Measurements from ENCODE around the gene SLC2A10. TPM values are rescaled to one million over a fixed set of nuclear protein-coding genes. Genes with fewer than 3 reads are reported as not detected.

Gene SLC2A10
- polyA plus RNA-seq, 3 donors = not detected

DNA sequence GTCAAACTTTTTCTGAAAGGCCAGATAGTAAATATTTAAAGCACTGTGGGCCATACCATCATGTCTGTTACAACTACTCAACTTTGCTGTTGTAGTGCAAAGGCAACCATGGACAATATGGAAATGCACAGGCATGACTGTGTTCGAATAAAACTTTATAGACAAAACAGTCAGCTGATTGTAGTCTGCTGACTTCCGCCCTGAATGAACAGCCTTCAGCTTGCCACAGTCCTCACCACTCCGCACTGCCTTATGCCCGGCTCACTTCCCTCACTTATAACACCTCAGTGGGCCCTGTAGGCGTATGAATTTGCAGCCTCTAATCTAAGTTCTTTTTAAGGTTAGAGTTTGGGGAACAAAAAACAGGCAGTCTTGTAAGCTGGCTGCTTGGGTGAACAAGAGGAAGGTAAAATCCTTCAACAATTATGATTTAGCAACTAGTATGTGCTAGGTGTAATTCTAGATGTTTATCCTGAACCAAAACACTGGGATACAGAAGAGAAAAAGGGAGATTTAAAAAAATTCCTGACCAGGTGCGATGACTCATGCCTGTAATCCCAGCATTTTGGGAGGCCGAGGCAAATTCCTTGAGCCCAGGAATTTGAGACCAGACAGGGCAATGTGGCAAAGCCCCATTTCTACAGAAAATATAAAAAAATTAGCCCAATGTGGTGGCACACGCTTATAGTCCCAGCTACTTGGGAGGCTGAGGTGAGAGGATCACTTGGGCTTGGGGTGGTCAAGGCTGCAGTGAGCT lies 6.8 kb upstream of the SLC2A10 start:
- H3K4me2 ChIP-seq (replicated peaks; ENCODE audit: extremely low read depth, low read length, poor library complexity, severe bottlenecking) = no peak overlapping the region

DNA sequence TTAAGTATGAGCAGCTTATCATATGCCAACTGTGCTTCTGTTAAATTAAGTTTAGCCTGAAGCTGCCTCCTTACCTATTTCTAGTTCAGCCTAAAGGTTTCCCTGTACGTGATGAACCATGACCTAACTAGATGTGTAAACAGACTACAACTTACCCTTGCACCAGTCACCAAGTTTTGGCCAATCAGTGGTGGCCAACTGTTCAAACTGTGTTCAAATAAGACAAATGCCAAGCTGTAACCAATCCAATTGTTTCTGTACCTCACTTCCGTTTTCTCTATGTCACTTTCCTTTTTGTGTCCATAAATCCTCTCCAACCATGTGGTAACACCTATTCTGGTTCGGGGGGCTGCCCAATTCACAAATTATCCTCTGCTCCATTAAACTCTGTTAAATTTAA lies 6.0 kb upstream of the SLC2A10 start:
- no peaks in the 10 kb centered on the region for H3K4me1 Mint-ChIP-seq
- Histone ChIP-seq H3K36me3 (replicated peaks in 1 of 2; ENCODE audit: control insufficient read depth in 1 of 2, insufficient read depth in 2 of 2, low read length in 2 of 2) (no peaks in the 10 kb centered on the region), H3K9me3 (replicated peaks in 1 of 2; ENCODE audit: control insufficient read depth in 1 of 2, insufficient read depth in 1 of 2, low read length in 2 of 2) (peaks cover 3 to 7% of the 10 kb centered on the region in 2 donors), H3K9ac (ENCODE audit: insufficient read depth, low read length, poor library complexity, severe bottlenecking) (no peak overlapping the region), H3K4me1 (ENCODE audit: control insufficient read depth in 1 of 2, insufficient read depth in 2 of 2, low read length in 2 of 2) (no peaks in the 10 kb centered on the region), H3K79me2 (ENCODE audit: insufficient read depth, low read length) (no peaks in the 10 kb centered on the region), H2AFZ (ENCODE audit: insufficient read depth, low read depth, low read length, poor library complexity, severe bottlenecking) (no peak overlapping the region), H3K27ac (ENCODE audit: low read depth in 1 of 2, low read length in 2 of 2) (no peak overlapping the region), H4K20me1 (ENCODE audit: insufficient read depth, low read length) (no peaks in the 10 kb centered on the region), H3K27me3 (ENCODE audit: control insufficient read depth in 2 of 2, insufficient read depth in 2 of 2, low read length in 2 of 2) (peaks cover 0 to 6% of the 10 kb centered on the region in 2 donors), H3K4me2 (replicated peaks; ENCODE audit: extremely low read depth, low read length, poor library complexity, severe bottlenecking) (no peak overlapping the region), H3K4me3 (replicated peaks in 1 of 3; ENCODE audit: low read depth in 2 of 3, low read length in 3 of 3) (no peak overlapping the region)
- H3K27me3 Mint-ChIP-seq (ENCODE audit: low read depth in 3 of 3) = peaks cover 2 to 4% (median 4%) of the 10 kb centered on the region in 3 donors
- H3K36me3 Mint-ChIP-seq = no peaks in the 10 kb centered on the region
- peaks cover 3 to 15% (median 8%) of the 10 kb centered on the region in 7 donors for H3K9me3 Mint-ChIP-seq
- TF ChIP-seq CTCF (IDR thresholded peaks at IDR 0.05) = no peak
- intact Hi-C loops (cut with micrococcal nuclease) = no loop called here
- H3K4me3 Mint-ChIP-seq = no peak overlapping the region
- no peak overlapping the region for H3K27ac Mint-ChIP-seq
- no peak for DNase-seq
- 90% methylated on average over 2 of the region's 3 CpGs for WGBS (ENCODE audit: insufficient coverage)

More for the DNA sequence above, 6.8 kb upstream of the SLC2A10 start:
- Histone ChIP-seq H3K9me3 (replicated peaks in 1 of 2; ENCODE audit: control insufficient read depth in 1 of 2, insufficient read depth in 1 of 2, low read length in 2 of 2) (peaks cover 3 to 7% of the 10 kb centered on the region in 2 donors), H3K4me3 (replicated peaks in 1 of 3; ENCODE audit: low read depth in 2 of 3, low read length in 3 of 3) (no peak overlapping the region), H3K36me3 (replicated peaks in 1 of 2; ENCODE audit: control insufficient read depth in 1 of 2, insufficient read depth in 2 of 2, low read length in 2 of 2) (no peaks in the 10 kb centered on the region), H4K20me1 (ENCODE audit: insufficient read depth, low read length) (no peaks in the 10 kb centered on the region), H3K79me2 (ENCODE audit: insufficient read depth, low read length) (no peaks in the 10 kb centered on the region), H3K4me1 (ENCODE audit: control insufficient read depth in 1 of 2, insufficient read depth in 2 of 2, low read length in 2 of 2) (no peaks in the 10 kb centered on the region), H3K27me3 (ENCODE audit: control insufficient read depth in 2 of 2, insufficient read depth in 2 of 2, low read length in 2 of 2) (no peaks in the 10 kb centered on the region), H3K9ac (ENCODE audit: insufficient read depth, low read length, poor library complexity, severe bottlenecking) (no peak overlapping the region), H2AFZ (ENCODE audit: insufficient read depth, low read depth, low read length, poor library complexity, severe bottlenecking) (no peak overlapping the region), H3K27ac (ENCODE audit: low read depth in 1 of 2, low read length in 2 of 2) (no peak overlapping the region)
- Mint-ChIP-seq H3K27me3 (ENCODE audit: low read depth in 3 of 3) (peaks cover 0 to 3% (median 2%) of the 10 kb centered on the region in 3 donors), H3K4me1 (no peaks in the 10 kb centered on the region), H3K9me3 (peaks cover 3 to 15% (median 8%) of the 10 kb centered on the region in 7 donors), H3K27ac (no peak overlapping the region), H3K36me3 (no peaks in the 10 kb centered on the region), H3K4me3 (no peak overlapping the region)
- WGBS (ENCODE audit: insufficient coverage) = 97% methylated on average over 6 of the region's 8 CpGs
- TF ChIP-seq CTCF (IDR thresholded peaks at IDR 0.05) = no peak
- no peak for DNase-seq
- intact Hi-C loops (cut with micrococcal nuclease) = no loop called here

All from CD14-positive monocyte (primary cell).